Breast epithelium (tissue), 3 donors: ENCODE measurements around the gene ACTN4.

ENCODE experiments used
- CTCF ChIP-seq, 3 donors: fragments of 450-650 bp; IDR thresholded peaks; one replicate each; pipeline ENCODE4 v1.5.1; 2016 to 2017; ENCODE audit warnings: antibody characterized with exemption in 3 of 3, mild to moderate bottlenecking in 3 of 3, moderate library complexity in 3 of 3
- POLR2A ChIP-seq: fragments of 450-650 bp; IDR thresholded peaks from one replicate; pipeline ENCODE4 v1.6.1; 2016; ENCODE audit warnings: antibody characterized with exemption, mild to moderate bottlenecking, moderate library complexity
- POLR2AphosphoS5 ChIP-seq, 3 donors: sonication (generic); formaldehyde crosslinking; IDR thresholded peaks; one replicate each; pipeline ENCODE4 v1.6.1; 2017; ENCODE audit warnings: antibody characterized with exemption in 3 of 3

- TF ChIP-seq CTCF (IDR thresholded peaks at IDR 0.05) (no peak), POLR2AphosphoS5 (IDR thresholded peaks at IDR 0.05) (peak in 1 of 3 donors; percentile 53), POLR2A (peak; percentile 6)
Observed at GRCh38 chr19:38674388-38675171, 27.1 kb downstream of the ACTN4 start.
